Activated T-cell treated with anti-CD3 and anti-CD28 coated beads for 1 hour (primary cell): ENCODE measurements around the gene POP5.
"Not testable (repeated sequence)": the region's sequence is repeated elsewhere in the genome, so short reads cannot be mapped to it uniquely, and the experiment has no call there.

Experiments used
- DNase-seq: peaks from one replicate; pipeline ENCODE4 v3.0.0-alpha.2; 2020; ENCODE audit warnings: low read depth

Gene POP5, protein sequence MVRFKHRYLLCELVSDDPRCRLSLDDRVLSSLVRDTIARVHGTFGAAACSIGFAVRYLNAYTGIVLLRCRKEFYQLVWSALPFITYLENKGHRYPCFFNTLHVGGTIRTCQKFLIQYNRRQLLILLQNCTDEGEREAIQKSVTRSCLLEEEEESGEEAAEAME

GRCh38 chr12:120580787-120581723 is at the start of gene POP5:
TSS of gene POP5 (minus strand) at chr12:120581402. CDS start at chr12:120581362, 40 bp downstream.
- DNase-seq, result peak; percentile 86

GRCh38 chr12:120630104-120630892 is 49.1 kb upstream of the POP5 start:
- no peak for DNase-seq

GRCh38 chr12:120628919-120629318 is 47.7 kb upstream of the POP5 start:
- no peak for DNase-seq

DNA sequence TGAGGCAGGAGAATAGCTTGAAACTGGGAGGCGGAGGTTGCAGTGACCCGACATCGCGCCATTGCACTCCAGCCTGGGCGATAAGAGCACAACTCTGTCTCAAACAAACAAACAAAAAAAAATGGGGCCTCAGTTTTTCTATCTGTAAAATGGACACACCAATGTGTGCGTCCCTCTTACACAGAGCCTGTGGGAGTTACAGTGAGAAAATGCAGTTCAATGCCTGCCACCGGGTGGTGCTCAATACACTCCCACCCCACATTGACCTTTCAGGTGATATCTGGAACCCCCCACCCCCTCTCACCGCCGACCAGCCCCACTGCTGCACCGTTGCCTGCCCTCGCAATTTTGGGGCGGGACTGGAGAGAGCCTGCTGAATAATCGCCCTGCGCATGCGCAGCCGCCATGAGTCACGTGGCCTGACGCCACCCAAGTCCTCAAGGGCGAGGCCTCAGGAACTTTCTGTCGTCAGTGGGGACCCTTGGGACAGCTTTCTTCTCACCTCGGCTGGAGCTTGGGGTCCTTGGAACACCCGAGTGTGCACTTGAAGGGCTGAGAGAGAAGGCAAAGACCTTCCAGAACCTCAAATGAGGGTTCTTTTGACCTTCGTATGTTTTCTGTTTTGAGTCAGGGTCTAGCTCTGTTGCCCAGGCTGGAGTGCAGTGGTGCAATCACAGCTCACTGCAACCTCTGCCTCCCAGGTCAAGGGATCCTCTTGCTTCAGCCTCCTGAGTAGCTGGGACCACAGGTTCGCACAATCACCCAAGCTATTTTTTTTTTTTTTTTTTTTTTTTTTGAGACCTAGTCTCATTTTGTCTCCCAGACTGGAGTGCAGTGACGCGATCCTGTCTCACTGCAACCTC is 44.6 kb upstream of the POP5 start:
- no peak for DNase-seq

DNA sequence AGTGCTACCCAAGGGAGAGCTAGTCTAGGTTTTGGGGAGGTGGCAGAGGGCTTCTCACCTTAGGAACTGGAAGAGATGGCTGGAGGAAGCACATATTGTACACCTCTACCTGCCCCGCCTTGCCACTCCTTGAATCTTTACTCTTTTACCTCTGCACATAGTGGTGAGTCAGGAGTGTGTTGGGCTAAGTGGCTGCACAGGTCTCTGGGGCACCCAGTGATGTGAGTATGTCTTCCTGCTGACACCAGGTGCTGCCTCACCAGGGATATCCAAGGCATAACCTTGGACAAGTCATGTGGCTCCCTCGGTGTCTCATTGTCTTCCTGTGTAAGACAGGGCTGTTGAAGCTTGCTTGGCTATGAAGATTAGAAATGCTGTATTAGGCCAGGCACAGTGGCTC is 39.4 kb upstream of the POP5 start:
- no peak for DNase-seq

- no peak for DNase-seq
Observed at GRCh38 chr12:120618954-120619615, 37.9 kb upstream of the POP5 start.

DNA sequence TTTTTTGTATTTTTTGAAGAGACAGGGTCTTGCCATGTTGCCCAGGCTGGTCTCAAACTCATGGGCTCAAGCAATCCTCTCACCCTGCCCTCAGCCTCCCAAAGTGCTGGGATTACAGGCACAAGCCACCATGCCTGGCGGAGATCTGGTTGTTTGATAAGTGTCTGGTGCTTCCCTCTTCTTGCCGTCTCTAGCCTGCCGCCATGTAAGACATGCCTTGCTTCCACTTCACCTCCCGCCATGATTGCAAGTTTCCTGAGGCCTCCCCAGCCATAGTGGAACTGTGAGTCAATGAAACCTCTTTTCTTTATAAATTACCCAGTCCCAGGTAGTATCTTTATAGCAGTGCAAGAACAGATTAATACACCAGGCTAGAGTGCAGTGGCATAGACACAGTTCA is 36.6 kb upstream of the POP5 start:
- not testable (repeated sequence) for DNase-seq

DNA sequence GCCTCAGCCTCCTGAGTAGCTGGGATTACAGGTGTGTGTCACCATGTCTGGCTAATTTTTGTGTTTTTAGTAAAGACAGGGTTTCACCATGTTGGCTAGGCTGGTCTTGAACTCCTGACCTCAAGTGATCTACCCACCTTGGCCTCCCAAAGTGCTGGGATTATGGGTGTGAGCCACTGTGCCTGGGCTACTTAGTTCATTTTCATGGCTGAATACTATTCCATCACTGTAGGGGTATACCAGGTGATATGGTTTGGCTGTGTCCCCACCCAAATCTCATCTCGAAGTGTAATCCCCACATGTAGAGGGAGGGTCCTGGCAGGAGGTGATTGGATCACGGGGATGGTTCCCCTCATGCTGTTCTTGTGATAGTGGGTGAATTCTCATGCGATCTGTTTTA is 36.0 kb upstream of the POP5 start:
- not testable (repeated sequence) for DNase-seq

DNA sequence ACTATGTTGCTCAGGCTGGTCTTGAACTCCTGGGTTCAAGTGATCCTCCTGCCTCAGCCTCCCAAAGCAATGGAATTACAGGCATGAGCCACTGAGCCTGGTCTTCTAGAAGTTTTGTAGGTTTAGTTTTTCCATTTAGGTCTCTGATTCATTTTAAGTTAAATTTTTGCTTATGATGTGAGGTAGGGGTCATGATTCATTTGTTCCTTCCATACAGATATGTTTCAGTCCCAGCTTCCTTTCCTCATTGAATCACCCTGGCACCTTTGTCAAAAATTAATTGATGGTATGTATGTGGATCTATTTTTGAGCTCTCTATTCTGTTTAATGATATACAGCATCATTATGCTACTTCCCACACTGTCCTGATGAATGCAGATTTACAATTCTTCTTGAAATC is 33.6 kb upstream of the POP5 start:
- DNase-seq, result no peak

DNA sequence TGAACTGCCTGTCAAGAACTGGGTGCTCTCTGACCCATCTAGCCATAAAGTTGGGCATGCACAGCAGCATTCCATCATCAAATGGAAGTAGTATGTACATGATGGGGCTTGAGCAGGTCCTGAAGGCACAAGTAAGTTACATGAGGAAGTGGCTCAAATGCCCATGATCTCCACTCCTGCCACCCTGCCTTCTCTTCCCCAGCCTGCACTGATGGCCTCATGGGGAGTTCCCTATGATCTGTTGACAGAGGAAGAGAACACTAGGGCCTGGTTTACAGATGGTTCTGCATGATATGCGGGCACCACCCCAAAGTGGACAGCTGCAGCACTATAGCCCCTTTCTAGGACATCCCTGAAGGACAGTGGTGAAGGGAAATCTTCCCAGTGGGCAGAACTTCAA is 30.3 kb upstream of the POP5 start:
- not testable (repeated sequence) for DNase-seq

GRCh38 chr12:120610560-120610959 is 29.4 kb upstream of the POP5 start:
- DNase-seq, result no peak

DNA sequence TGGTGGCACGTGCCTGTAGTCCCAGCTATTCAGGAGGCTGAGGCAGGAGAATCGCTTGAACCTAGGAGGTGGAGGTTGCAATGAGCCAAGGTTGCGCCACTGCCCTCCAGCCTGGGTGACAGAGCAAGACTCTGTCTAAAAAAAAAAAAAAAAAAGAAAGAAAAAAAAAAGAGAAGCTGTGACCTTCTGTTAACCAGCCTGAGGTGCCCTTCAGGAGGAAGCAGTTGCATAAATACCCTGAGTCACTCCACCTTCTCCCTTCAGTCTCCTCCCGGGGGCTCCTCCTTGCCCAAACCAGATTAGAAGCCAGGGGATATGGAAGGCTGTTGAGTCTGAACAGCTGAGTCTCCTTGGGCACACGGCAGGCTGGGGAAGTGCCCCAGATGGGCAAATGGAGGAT is 21.2 kb upstream of the POP5 start:
- DNase-seq, result not testable (repeated sequence)

DNA sequence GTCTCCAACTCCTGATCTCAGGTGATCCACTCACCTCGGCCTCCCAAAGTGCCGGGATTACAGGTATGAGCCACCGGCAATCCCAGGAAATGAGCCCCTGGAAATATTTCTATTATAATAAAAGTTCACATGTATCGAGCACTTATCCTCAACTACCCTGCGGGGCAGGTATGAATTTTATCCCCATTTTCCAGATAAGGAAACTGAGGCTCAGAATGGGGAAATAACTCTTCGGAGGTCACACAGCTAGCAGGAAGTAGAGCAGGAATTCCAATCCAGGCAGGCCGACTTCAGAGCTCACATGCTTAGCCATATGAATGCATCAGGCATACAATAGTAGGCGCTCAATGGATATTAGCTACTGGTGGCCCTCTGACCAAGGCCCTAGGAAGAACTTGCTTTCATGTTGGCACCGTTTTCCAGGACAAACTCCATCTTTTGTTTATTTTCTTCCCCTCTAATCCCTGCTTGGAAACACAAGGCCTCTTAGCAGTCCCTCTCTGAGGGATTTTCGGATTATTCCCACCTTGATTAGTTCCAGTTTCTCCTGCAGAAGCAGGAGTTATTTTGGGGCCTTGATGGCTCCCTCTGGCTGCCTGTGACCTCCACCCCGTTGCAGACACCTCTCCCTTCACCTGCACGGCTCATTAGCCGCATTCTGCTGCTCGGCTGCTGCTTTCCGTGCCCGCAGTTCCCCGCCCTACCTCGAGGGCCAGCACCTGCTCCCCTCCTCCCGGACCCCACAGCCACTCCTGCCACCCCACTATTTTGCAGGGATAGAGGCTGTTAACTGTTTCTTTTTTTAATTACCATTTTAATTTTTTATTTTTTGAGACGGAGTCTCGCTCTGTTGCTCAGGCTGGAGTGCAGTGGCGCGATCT is 18.7 kb upstream of the POP5 start:
- no peak for DNase-seq

DNA sequence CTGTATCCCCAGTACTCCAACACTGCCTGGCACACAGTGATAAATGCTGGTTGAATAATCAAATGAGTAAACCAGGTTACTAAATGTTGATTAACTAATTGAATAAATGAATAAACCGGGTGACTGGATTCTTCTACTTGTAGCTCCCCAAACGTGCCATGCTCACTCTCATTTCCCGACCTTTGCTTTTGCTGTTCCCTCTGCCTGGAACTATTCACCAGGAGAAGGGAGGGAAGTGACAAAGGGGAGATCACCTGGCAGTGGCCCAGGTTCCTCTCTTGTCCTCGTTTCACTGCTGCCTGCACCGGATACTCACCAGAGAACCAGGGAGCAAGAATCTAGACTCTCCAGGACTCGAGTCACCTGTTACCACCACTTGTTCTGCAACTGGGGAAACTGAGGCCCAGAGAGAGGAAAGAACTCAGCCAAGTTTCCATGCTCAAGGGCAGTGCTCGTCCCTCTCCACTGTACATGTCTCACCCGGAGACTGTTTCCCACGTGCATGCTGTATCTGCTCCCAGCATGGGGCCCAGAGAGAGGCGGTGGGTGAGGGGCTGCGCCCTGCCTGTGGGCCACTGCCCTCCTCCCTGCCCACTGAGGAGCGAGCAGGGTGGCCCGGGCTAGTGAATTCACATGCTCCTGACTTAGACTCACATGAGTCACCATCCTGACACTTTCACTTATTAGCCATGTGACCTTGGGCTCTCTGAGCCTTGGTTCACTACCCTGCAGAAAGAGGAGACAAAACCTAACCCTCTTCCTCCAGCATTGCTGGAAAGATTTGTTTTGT is 17.7 kb upstream of the POP5 start:
- DNase-seq, result no peak

DNA sequence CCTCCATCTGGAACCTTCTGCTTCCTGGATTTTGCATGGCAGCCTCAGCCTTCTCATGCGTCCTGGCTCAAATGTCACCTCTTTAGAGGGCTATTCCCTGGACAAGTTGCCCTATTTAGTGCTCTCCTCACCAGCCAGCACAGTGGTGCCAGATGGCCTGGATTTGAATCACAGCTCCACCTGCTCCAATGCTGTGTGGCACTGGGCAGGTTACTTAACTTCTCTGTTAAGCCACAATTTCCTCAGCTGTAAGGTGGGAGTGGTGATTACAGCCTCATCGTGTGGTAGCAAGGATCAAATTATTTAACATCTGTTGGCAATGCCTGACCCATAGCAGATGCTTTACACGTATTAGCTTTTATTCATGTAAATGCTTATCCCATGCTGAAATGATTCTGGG is 16.7 kb upstream of the POP5 start:
- no peak for DNase-seq

DNA sequence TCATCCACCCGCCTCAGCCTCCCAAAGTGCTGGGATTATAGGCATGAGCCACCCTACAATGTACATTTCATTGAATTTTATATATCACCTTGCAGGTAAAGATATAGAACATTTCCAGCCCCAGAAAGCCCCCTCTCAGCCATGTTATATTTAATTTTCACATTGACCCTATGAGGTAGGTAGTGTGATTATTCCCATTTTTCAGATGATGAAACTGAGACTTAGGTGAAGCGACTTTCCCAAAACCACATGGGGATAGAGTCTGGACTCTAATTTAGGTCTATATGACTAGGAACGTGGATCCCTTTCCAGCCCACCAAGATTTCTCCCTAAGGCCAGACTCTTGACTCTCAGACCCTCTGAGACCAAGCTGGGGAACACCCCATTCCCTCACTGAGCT is 15.7 kb upstream of the POP5 start:
- no peak for DNase-seq

- no peak for DNase-seq
Observed at GRCh38 chr12:120592121-120593049, 11.2 kb upstream of the POP5 start.

- no peak for DNase-seq
Observed at GRCh38 chr12:120590741-120591407, 9.7 kb upstream of the POP5 start.
